ENCODE measurements around the gene LHX1. TPM values are rescaled to one million over a fixed set of nuclear protein-coding genes. Genes with fewer than 3 reads are reported as not detected.

Gene LHX1
- total and polyA plus RNA-seq, 3 donors from 2014 or later, result 0.06 to 0.51 (median 0.39) TPM

GRCh38 chr17:36892112-36892838 lies 45.0 kb upstream of the LHX1 start:
- Histone ChIP-seq H3K36me3 (ENCODE audit: low read depth, missing control alignments) (no peaks in the 10 kb centered on the region), H3K27ac (no peak overlapping the region), H3K4me1 (no peaks in the 10 kb centered on the region), H3K9me3 (no peaks in the 10 kb centered on the region), H3K27me3 (no peaks in the 10 kb centered on the region), H3K4me3 (no peak overlapping the region)
- intact Hi-C loops (cut with DNase I; ENCODE audit: low total_unique reads), result no loop called here
- TF ChIP-seq POLR2A (IDR thresholded peaks at IDR 0.05), result no peak
- no peak for TF ChIP-seq CTCF (IDR thresholded peaks at IDR 0.05)
- DNase-seq, result no peak
- WGBS, 2 donors, result 88% methylated on average over 7 of the region's 7 CpGs

- no peaks in the 10 kb centered on the region for H3K9me3 ChIP-seq
- no peaks in the 10 kb centered on the region for H3K27me3 ChIP-seq
- H3K4me3 ChIP-seq, result no peak overlapping the region
- no peak overlapping the region for H3K27ac ChIP-seq
- no peak for TF ChIP-seq POLR2A (IDR thresholded peaks at IDR 0.05)
- TF ChIP-seq CTCF (IDR thresholded peaks at IDR 0.05), result no peak
- WGBS, 2 donors, result 85 to 92% methylated on average over 8 to 9 of the region's 9 CpGs
- no peak for DNase-seq
- no peaks in the 10 kb centered on the region for H3K36me3 ChIP-seq (ENCODE audit: low read depth, missing control alignments)
- H3K4me1 ChIP-seq, result no peaks in the 10 kb centered on the region
- intact Hi-C loops (cut with DNase I; ENCODE audit: low total_unique reads), result no loop called here
Measured at GRCh38 chr17:36894177-36894576, 43.1 kb upstream of the LHX1 start.

GRCh38 chr17:36894925-36895324 lies 42.4 kb upstream of the LHX1 start:
- TF ChIP-seq CTCF (IDR thresholded peaks at IDR 0.05) (no peak), POLR2A (IDR thresholded peaks at IDR 0.05) (no peak)
- H3K4me3 ChIP-seq, result no peak overlapping the region
- 89 to 93% methylated on average over 5 of the region's 5 CpGs for WGBS, 2 donors
- H3K27me3 ChIP-seq, result no peaks in the 10 kb centered on the region
- DNase-seq, result no peak
- no peak overlapping the region for H3K27ac ChIP-seq
- no peaks in the 10 kb centered on the region for H3K36me3 ChIP-seq (ENCODE audit: low read depth, missing control alignments)
- no peaks in the 10 kb centered on the region for H3K4me1 ChIP-seq
- intact Hi-C loops (cut with DNase I; ENCODE audit: low total_unique reads), result no loop called here
- no peaks in the 10 kb centered on the region for H3K9me3 ChIP-seq

GRCh38 chr17:36899250-36900159 lies 37.8 kb upstream of the LHX1 start:
- intact Hi-C loops (cut with DNase I; ENCODE audit: low total_unique reads), result no loop called here
- no peak for DNase-seq
- no peak overlapping the region for H3K4me3 ChIP-seq
- H3K4me1 ChIP-seq, result no peaks in the 10 kb centered on the region
- H3K27me3 ChIP-seq, result no peaks in the 10 kb centered on the region
- TF ChIP-seq POLR2A (IDR thresholded peaks at IDR 0.05), result no peak
- no peak for TF ChIP-seq CTCF (IDR thresholded peaks at IDR 0.05)
- no peaks in the 10 kb centered on the region for H3K9me3 ChIP-seq
- 71 to 78% methylated on average over 5 to 7 of the region's 7 CpGs for WGBS, 2 donors
- H3K27ac ChIP-seq, result no peak overlapping the region
- no peaks in the 10 kb centered on the region for H3K36me3 ChIP-seq (ENCODE audit: low read depth, missing control alignments)
